Activated naive CD8-positive, alpha-beta T cell treated with anti-CD3 and anti-CD28 coated beads, Interleukin-2, amount 50 U/mL, for 24 hours (primary cell): ENCODE data around the gene SALL1.

ENCODE experiments used
- ATAC-seq: fragments of 150-1000 bp; cut with Tn5 transposase; one replicate; pipeline ENCODE4 v1.10.0; 2021
- DNase-seq: peaks from one replicate; pipeline ENCODE4 v3.0.0; 2021
- H3K27ac Mint-ChIP-seq: one replicate; pipeline ENCODE4 v1.8.0; 2021; ENCODE audit warnings: mild to moderate bottlenecking, mixed read lengths
- H3K27me3 Mint-ChIP-seq: one replicate; pipeline ENCODE4 v1.8.0; 2021; ENCODE audit warnings: mixed read lengths
- H3K36me3 Mint-ChIP-seq: one replicate; pipeline ENCODE4 v1.8.0; 2021; ENCODE audit warnings: low read depth, mixed read lengths
- H3K4me1 Mint-ChIP-seq: one replicate; pipeline ENCODE4 v1.8.0; 2021; ENCODE audit warnings: mixed read lengths
- H3K4me3 Mint-ChIP-seq: one replicate; pipeline ENCODE4 v1.8.0; 2021; ENCODE audit warnings: mild to moderate bottlenecking, moderate library complexity, mixed read lengths
- H3K9me3 Mint-ChIP-seq: one replicate; pipeline ENCODE4 v1.8.0; 2021; ENCODE audit warnings: mixed read lengths

SALL1 gene

GRCh38 chr16:51139568-51139967 lies 11.5 kb downstream of the SALL1 start:
- ATAC-seq (no peak), DNase-seq (no peak)
- Mint-ChIP-seq H3K27me3 (peaks cover 6% of the 10 kb centered on the region), H3K36me3 (no peaks in the 10 kb centered on the region), H3K27ac (no peak overlapping the region), H3K9me3 (peaks cover 4% of the 10 kb centered on the region), H3K4me3 (no peak overlapping the region), H3K4me1 (no peaks in the 10 kb centered on the region)

GRCh38 chr16:51138178-51138577 lies 12.9 kb downstream of the SALL1 start:
- Mint-ChIP-seq H3K36me3 (peaks cover 1% of the 10 kb centered on the region), H3K4me1 (no peaks in the 10 kb centered on the region), H3K27ac (no peak overlapping the region), H3K9me3 (peaks cover 4% of the 10 kb centered on the region), H3K4me3 (no peak overlapping the region), H3K27me3 (peaks cover 16% of the 10 kb centered on the region)
- DNase-seq = no peak
- no peak for ATAC-seq

- Mint-ChIP-seq H3K36me3 (peaks cover 1% of the 10 kb centered on the region), H3K27ac (no peak overlapping the region), H3K27me3 (peaks cover 22% of the 10 kb centered on the region), H3K4me3 (no peak overlapping the region), H3K9me3 (peaks cover 4% of the 10 kb centered on the region), H3K4me1 (no peaks in the 10 kb centered on the region)
- ATAC-seq (no peak), DNase-seq (no peak)
These were observed 14.0 kb downstream of the SALL1 start for GRCh38 chr16:51137097-51137496.

GRCh38 chr16:51134876-51135275 lies 16.2 kb downstream of the SALL1 start:
- no peak for DNase-seq
- Mint-ChIP-seq H3K27ac (no peak overlapping the region), H3K27me3 (peaks cover 22% of the 10 kb centered on the region), H3K4me1 (no peaks in the 10 kb centered on the region), H3K9me3 (peaks cover 4% of the 10 kb centered on the region), H3K4me3 (no peak overlapping the region), H3K36me3 (peaks cover 1% of the 10 kb centered on the region)
- no peak for ATAC-seq

- ATAC-seq (no peak), DNase-seq (no peak)
- peaks cover 1% of the 10 kb centered on the region for H3K36me3 Mint-ChIP-seq
- peaks cover 22% of the 10 kb centered on the region for H3K27me3 Mint-ChIP-seq
- no peaks in the 10 kb centered on the region for H3K4me1 Mint-ChIP-seq
- no peak overlapping the region for H3K27ac Mint-ChIP-seq
- no peak overlapping the region for H3K4me3 Mint-ChIP-seq
- H3K9me3 Mint-ChIP-seq = peaks cover 4% of the 10 kb centered on the region
These were observed 16.7 kb downstream of the SALL1 start for GRCh38 chr16:51134269-51134812.

GRCh38 chr16:51133688-51134087 lies 17.4 kb downstream of the SALL1 start:
- H3K9me3 Mint-ChIP-seq = peaks cover 3% of the 10 kb centered on the region
- H3K4me3 Mint-ChIP-seq = no peak overlapping the region
- H3K36me3 Mint-ChIP-seq = peaks cover 1% of the 10 kb centered on the region
- no peak for ATAC-seq
- no peaks in the 10 kb centered on the region for H3K4me1 Mint-ChIP-seq
- H3K27me3 Mint-ChIP-seq = peaks cover 22% of the 10 kb centered on the region
- no peak for DNase-seq
- no peak overlapping the region for H3K27ac Mint-ChIP-seq

- no peaks in the 10 kb centered on the region for H3K9me3 Mint-ChIP-seq
- H3K27me3 Mint-ChIP-seq = peaks cover 22% of the 10 kb centered on the region
- DNase-seq = no peak
- no peaks in the 10 kb centered on the region for H3K4me1 Mint-ChIP-seq
- no peak overlapping the region for H3K27ac Mint-ChIP-seq
- H3K4me3 Mint-ChIP-seq = no peak overlapping the region
- ATAC-seq = no peak
- H3K36me3 Mint-ChIP-seq = peaks cover 1% of the 10 kb centered on the region
These were observed 17.9 kb downstream of the SALL1 start for GRCh38 chr16:51133183-51133582.

- peaks cover 1% of the 10 kb centered on the region for H3K36me3 Mint-ChIP-seq
- no peak for DNase-seq
- H3K9me3 Mint-ChIP-seq = no peaks in the 10 kb centered on the region
- H3K27me3 Mint-ChIP-seq = peaks cover 22% of the 10 kb centered on the region
- ATAC-seq = no peak
- H3K27ac Mint-ChIP-seq = no peak overlapping the region
- H3K4me1 Mint-ChIP-seq = no peaks in the 10 kb centered on the region
- no peak overlapping the region for H3K4me3 Mint-ChIP-seq
These were observed 18.5 kb downstream of the SALL1 start for GRCh38 chr16:51132490-51133115.

GRCh38 chr16:51131619-51132018 lies 19.5 kb downstream of the SALL1 start:
- Mint-ChIP-seq H3K27me3 (peaks cover 22% of the 10 kb centered on the region), H3K4me3 (no peak overlapping the region), H3K27ac (no peak overlapping the region), H3K4me1 (no peaks in the 10 kb centered on the region), H3K9me3 (no peaks in the 10 kb centered on the region), H3K36me3 (peaks cover 1% of the 10 kb centered on the region)
- no peak for ATAC-seq
- no peak for DNase-seq

GRCh38 chr16:51129105-51129504 lies 22.0 kb downstream of the SALL1 start:
- ATAC-seq (no peak), DNase-seq (no peak)
- no peak overlapping the region for H3K4me3 Mint-ChIP-seq
- H3K27ac Mint-ChIP-seq = no peak overlapping the region
- H3K27me3 Mint-ChIP-seq = peaks cover 17% of the 10 kb centered on the region
- H3K4me1 Mint-ChIP-seq = no peaks in the 10 kb centered on the region
- no peaks in the 10 kb centered on the region for H3K9me3 Mint-ChIP-seq
- H3K36me3 Mint-ChIP-seq = peaks cover 1% of the 10 kb centered on the region

- DNase-seq = no peak
- Mint-ChIP-seq H3K9me3 (no peaks in the 10 kb centered on the region), H3K27ac (no peak overlapping the region), H3K4me3 (no peak overlapping the region), H3K4me1 (no peaks in the 10 kb centered on the region), H3K36me3 (no peaks in the 10 kb centered on the region), H3K27me3 (peaks cover 14% of the 10 kb centered on the region)
- ATAC-seq = no peak
These were observed 25.1 kb downstream of the SALL1 start for GRCh38 chr16:51125992-51126391.

GRCh38 chr16:51124896-51125295 lies 26.2 kb downstream of the SALL1 start:
- H3K4me3 Mint-ChIP-seq = no peak overlapping the region
- ATAC-seq (no peak), DNase-seq (no peak)
- H3K36me3 Mint-ChIP-seq = no peaks in the 10 kb centered on the region
- H3K4me1 Mint-ChIP-seq = no peaks in the 10 kb centered on the region
- no peaks in the 10 kb centered on the region for H3K9me3 Mint-ChIP-seq
- peaks cover 15% of the 10 kb centered on the region for H3K27me3 Mint-ChIP-seq
- H3K27ac Mint-ChIP-seq = no peak overlapping the region

GRCh38 chr16:51121850-51122249 lies 29.2 kb downstream of the SALL1 start:
- no peak for ATAC-seq
- H3K4me1 Mint-ChIP-seq = no peaks in the 10 kb centered on the region
- no peak overlapping the region for H3K27ac Mint-ChIP-seq
- no peaks in the 10 kb centered on the region for H3K36me3 Mint-ChIP-seq
- DNase-seq = no peak
- peaks cover 27% of the 10 kb centered on the region for H3K27me3 Mint-ChIP-seq
- H3K4me3 Mint-ChIP-seq = no peak overlapping the region
- H3K9me3 Mint-ChIP-seq = no peaks in the 10 kb centered on the region

GRCh38 chr16:51120730-51121347 lies 30.2 kb downstream of the SALL1 start:
- ATAC-seq = no peak
- Mint-ChIP-seq H3K27ac (no peak overlapping the region), H3K36me3 (no peaks in the 10 kb centered on the region), H3K9me3 (no peaks in the 10 kb centered on the region), H3K4me1 (no peaks in the 10 kb centered on the region), H3K27me3 (peaks cover 27% of the 10 kb centered on the region), H3K4me3 (no peak overlapping the region)
- DNase-seq = no peak

GRCh38 chr16:51119973-51120729 lies 30.9 kb downstream of the SALL1 start:
- no peak overlapping the region for H3K4me3 Mint-ChIP-seq
- DNase-seq (no peak), ATAC-seq (no peak)
- peaks cover 30% of the 10 kb centered on the region for H3K27me3 Mint-ChIP-seq
- H3K9me3 Mint-ChIP-seq = no peaks in the 10 kb centered on the region
- H3K36me3 Mint-ChIP-seq = no peaks in the 10 kb centered on the region
- no peaks in the 10 kb centered on the region for H3K4me1 Mint-ChIP-seq
- H3K27ac Mint-ChIP-seq = no peak overlapping the region
